Stimulated activated naive CD8-positive, alpha-beta T cell treated with anti-CD3 and anti-CD28 coated beads, Interleukin-15, Interleukin-2, amounts not matched to agents 100 ng/mL and 50 ng/mL, for 24 hours (primary cell): ENCODE data around the gene MIPEP.

Source experiments
- H3K27ac Mint-ChIP-seq: one replicate; pipeline ENCODE4 v1.8.0; 2021; ENCODE audit warnings: mild to moderate bottlenecking, mixed read lengths
- H3K27me3 Mint-ChIP-seq: one replicate; pipeline ENCODE4 v1.8.0; 2021; ENCODE audit warnings: mixed read lengths
- H3K36me3 Mint-ChIP-seq: one replicate; pipeline ENCODE4 v1.8.0; 2021; ENCODE audit warnings: low read depth, mixed read lengths
- H3K4me1 Mint-ChIP-seq: one replicate; pipeline ENCODE4 v1.8.0; 2021; ENCODE audit warnings: low read depth, mixed read lengths
- H3K4me3 Mint-ChIP-seq: one replicate; pipeline ENCODE4 v1.8.0; 2021; ENCODE audit warnings: mild to moderate bottlenecking, mixed read lengths
- H3K9me3 Mint-ChIP-seq: one replicate; pipeline ENCODE4 v1.8.0; 2021; ENCODE audit warnings: mixed read lengths

The MIPEP gene

GRCh38 chr13:23709536-23709935, 179.7 kb downstream of the MIPEP start:
- H3K27ac Mint-ChIP-seq: no peak overlapping the region
- no peaks in the 10 kb centered on the region for H3K4me1 Mint-ChIP-seq

GRCh38 chr13:23707674-23708073, 181.5 kb downstream of the MIPEP start:
- H3K27me3 Mint-ChIP-seq: no peaks in the 10 kb centered on the region
- H3K36me3 Mint-ChIP-seq: no peaks in the 10 kb centered on the region
- H3K27ac Mint-ChIP-seq: no peak overlapping the region
- no peaks in the 10 kb centered on the region for H3K9me3 Mint-ChIP-seq
- H3K4me3 Mint-ChIP-seq: no peak overlapping the region
- H3K4me1 Mint-ChIP-seq: no peaks in the 10 kb centered on the region

More at GRCh38 chr13:23709536-23709935, 179.7 kb downstream of the MIPEP start:
- Mint-ChIP-seq H3K27me3 (peaks cover 5% of the 10 kb centered on the region), H3K9me3 (no peaks in the 10 kb centered on the region), H3K4me3 (no peak overlapping the region), H3K36me3 (no peaks in the 10 kb centered on the region)

- Mint-ChIP-seq H3K27ac (no peak overlapping the region), H3K9me3 (no peaks in the 10 kb centered on the region), H3K36me3 (no peaks in the 10 kb centered on the region), H3K4me3 (no peak overlapping the region), H3K27me3 (no peaks in the 10 kb centered on the region), H3K4me1 (no peaks in the 10 kb centered on the region)
Observed at GRCh38 chr13:23705583-23705982, 183.6 kb downstream of the MIPEP start.

GRCh38 chr13:23703246-23703860, 185.8 kb downstream of the MIPEP start:
- H3K36me3 Mint-ChIP-seq: no peaks in the 10 kb centered on the region
- H3K4me3 Mint-ChIP-seq: no peak overlapping the region
- no peak overlapping the region for H3K27ac Mint-ChIP-seq
- no peaks in the 10 kb centered on the region for H3K4me1 Mint-ChIP-seq
- no peaks in the 10 kb centered on the region for H3K27me3 Mint-ChIP-seq
- no peaks in the 10 kb centered on the region for H3K9me3 Mint-ChIP-seq

- Mint-ChIP-seq H3K4me3 (no peak overlapping the region), H3K27me3 (no peaks in the 10 kb centered on the region), H3K36me3 (no peaks in the 10 kb centered on the region), H3K4me1 (peaks cover 3% of the 10 kb centered on the region), H3K27ac (no peak overlapping the region), H3K9me3 (no peaks in the 10 kb centered on the region)
Observed at GRCh38 chr13:23701636-23702035, 187.6 kb downstream of the MIPEP start.

GRCh38 chr13:23701186-23701585, 188.0 kb downstream of the MIPEP start:
- H3K9me3 Mint-ChIP-seq: no peaks in the 10 kb centered on the region
- no peak overlapping the region for H3K27ac Mint-ChIP-seq
- no peaks in the 10 kb centered on the region for H3K27me3 Mint-ChIP-seq
- H3K4me3 Mint-ChIP-seq: no peak overlapping the region
- H3K4me1 Mint-ChIP-seq: peaks cover 7% of the 10 kb centered on the region
- no peaks in the 10 kb centered on the region for H3K36me3 Mint-ChIP-seq

GRCh38 chr13:23699271-23699670, 189.9 kb downstream of the MIPEP start:
- no peaks in the 10 kb centered on the region for H3K9me3 Mint-ChIP-seq
- no peaks in the 10 kb centered on the region for H3K36me3 Mint-ChIP-seq
- no peak overlapping the region for H3K4me3 Mint-ChIP-seq
- no peaks in the 10 kb centered on the region for H3K27me3 Mint-ChIP-seq
- H3K27ac Mint-ChIP-seq: no peak overlapping the region
- peaks cover 12% of the 10 kb centered on the region for H3K4me1 Mint-ChIP-seq

GRCh38 chr13:23697772-23698313, 191.4 kb downstream of the MIPEP start:
- no peak overlapping the region for H3K27ac Mint-ChIP-seq
- H3K4me1 Mint-ChIP-seq: peaks cover 12% of the 10 kb centered on the region
- H3K4me3 Mint-ChIP-seq: no peak overlapping the region

GRCh38 chr13:23696610-23697009, 192.6 kb downstream of the MIPEP start:
- Mint-ChIP-seq H3K27me3 (no peaks in the 10 kb centered on the region), H3K4me3 (peak overlapping the region; percentile 72), H3K27ac (peak overlapping the region; percentile 94), H3K9me3 (no peaks in the 10 kb centered on the region), H3K36me3 (no peaks in the 10 kb centered on the region), H3K4me1 (peaks cover 12% of the 10 kb centered on the region)

More at GRCh38 chr13:23697772-23698313, 191.4 kb downstream of the MIPEP start:
- no peaks in the 10 kb centered on the region for H3K27me3 Mint-ChIP-seq
- H3K9me3 Mint-ChIP-seq: no peaks in the 10 kb centered on the region
- no peaks in the 10 kb centered on the region for H3K36me3 Mint-ChIP-seq

- H3K36me3 Mint-ChIP-seq: no peaks in the 10 kb centered on the region
- peaks cover 12% of the 10 kb centered on the region for H3K4me1 Mint-ChIP-seq
- H3K27ac Mint-ChIP-seq: peak overlapping the region; percentile 94
- no peaks in the 10 kb centered on the region for H3K27me3 Mint-ChIP-seq
- peak overlapping the region; percentile 72 for H3K4me3 Mint-ChIP-seq
- H3K9me3 Mint-ChIP-seq: no peaks in the 10 kb centered on the region
Observed at GRCh38 chr13:23695711-23696464, 193.3 kb downstream of the MIPEP start.

- Mint-ChIP-seq H3K9me3 (no peaks in the 10 kb centered on the region), H3K36me3 (no peaks in the 10 kb centered on the region), H3K27ac (no peak overlapping the region), H3K4me1 (peaks cover 12% of the 10 kb centered on the region), H3K27me3 (no peaks in the 10 kb centered on the region), H3K4me3 (no peak overlapping the region)
Observed at GRCh38 chr13:23695196-23695595, 194.0 kb downstream of the MIPEP start.

GRCh38 chr13:23692816-23693215, 196.4 kb downstream of the MIPEP start:
- H3K4me3 Mint-ChIP-seq: no peak overlapping the region
- H3K4me1 Mint-ChIP-seq: peaks cover 12% of the 10 kb centered on the region
- no peaks in the 10 kb centered on the region for H3K27me3 Mint-ChIP-seq
- no peak overlapping the region for H3K27ac Mint-ChIP-seq
- no peaks in the 10 kb centered on the region for H3K9me3 Mint-ChIP-seq
- H3K36me3 Mint-ChIP-seq: no peaks in the 10 kb centered on the region

GRCh38 chr13:23690668-23691067, 198.5 kb downstream of the MIPEP start:
- no peaks in the 10 kb centered on the region for H3K4me1 Mint-ChIP-seq
- H3K27me3 Mint-ChIP-seq: no peaks in the 10 kb centered on the region
- peaks cover 3% of the 10 kb centered on the region for H3K9me3 Mint-ChIP-seq
- H3K27ac Mint-ChIP-seq: no peak overlapping the region
- no peak overlapping the region for H3K4me3 Mint-ChIP-seq
- no peaks in the 10 kb centered on the region for H3K36me3 Mint-ChIP-seq

- H3K4me3 Mint-ChIP-seq: no peak overlapping the region
- H3K27ac Mint-ChIP-seq: no peak overlapping the region
- H3K9me3 Mint-ChIP-seq: peaks cover 4% of the 10 kb centered on the region
- no peaks in the 10 kb centered on the region for H3K36me3 Mint-ChIP-seq
- no peaks in the 10 kb centered on the region for H3K4me1 Mint-ChIP-seq
- peaks cover 4% of the 10 kb centered on the region for H3K27me3 Mint-ChIP-seq
Observed at GRCh38 chr13:23688336-23688735, 200.9 kb downstream of the MIPEP start.

GRCh38 chr13:23687614-23688013, 201.6 kb downstream of the MIPEP start:
- Mint-ChIP-seq H3K36me3 (no peaks in the 10 kb centered on the region), H3K4me3 (no peak overlapping the region), H3K9me3 (peaks cover 8% of the 10 kb centered on the region), H3K27me3 (peaks cover 4% of the 10 kb centered on the region), H3K27ac (no peak overlapping the region), H3K4me1 (no peaks in the 10 kb centered on the region)
